Spleen (tissue), 7 donors: ENCODE data around the gene SLITRK6.

Experiments
- CTCF ChIP-seq, 11 experiments: fragments of 200-600 bp in 7 of 11; fragments of 450-650 bp in 4 of 11; sonication (generic) in 4 of 11; IDR thresholded peaks in 8 of 11; conservative IDR thresholded peaks in 3 of 11; 1 replicate in 7 of 11; 2 replicates in 4 of 11; pipeline versions ENCODE4 v1.4.0 to v1.8.0; 2016 to 2021; ENCODE audit warnings: antibody characterized with exemption in 11 of 11, inconsistent platforms in 4 of 11, mild to moderate bottlenecking in 1 of 11
- POLR2A ChIP-seq, 3 donors: fragments of 450-650 bp; IDR thresholded peaks; one replicate each; pipeline ENCODE4 v1.5.1; 2017; ENCODE audit warnings: antibody characterized with exemption in 3 of 3, mild to moderate bottlenecking in 1 of 3
- POLR2AphosphoS5 ChIP-seq, 3 donors: sonication (generic); formaldehyde crosslinking; IDR thresholded peaks; one replicate each; pipeline ENCODE4 v1.5.1; 2017; ENCODE audit warnings: antibody characterized with exemption in 3 of 3
- donor health status: DM: no; HTN: no; CAD: no; lungs with moderate emphysema.
- donor health status: DM: no; HTN: no; CAD: no.
- donor health status: DM: no; HTN: no; CAD: no.

GRCh38 chr13:85823832-85824231, 24.6 kb upstream of the SLITRK6 start:
- TF ChIP-seq CTCF (IDR thresholded peaks at IDR 0.05 in 8 of 11, conservative IDR thresholded peaks at IDR 0.05 in 3 of 11) (no peak), POLR2A (IDR thresholded peaks at IDR 0.05) (no peak), POLR2AphosphoS5 (IDR thresholded peaks at IDR 0.05) (no peak)
